OCI-LY1 (cell line): ENCODE results near the gene KLHDC9.

Experiments used
- H2AFZ ChIP-seq: fragments of 200-600 bp; sonication (generic), shearing (Covaris generic); 2 replicates; pipeline ENCODE4 v1.6.0; 2014; ENCODE audit warnings: antibody characterized with exemption, mild to moderate bottlenecking, low read length
- H3F3A ChIP-seq: fragments of 200-600 bp; sonication (generic), shearing (Covaris generic); 2 replicates; pipeline ENCODE4 v1.6.0; 2014; ENCODE audit warnings: mild to moderate bottlenecking, antibody characterized with exemption, low read length, moderate library complexity; ENCODE audit not compliant: insufficient read depth
- H3K27ac ChIP-seq: fragments of 200-600 bp; sonication (generic); 2 replicates; pipeline ENCODE4 v1.5.1; 2014; ENCODE audit warnings: low read length, mixed run types, mild to moderate bottlenecking, low read depth; ENCODE audit not compliant: poor library complexity, severe bottlenecking
- H3K27me3 ChIP-seq: fragments of 200-600 bp; sonication (generic); 2 replicates; pipeline ENCODE4 v1.6.0; 2014; ENCODE audit warnings: antibody characterized with exemption, mild to moderate bottlenecking, low read length, moderate library complexity; ENCODE audit not compliant: insufficient read depth
- H3K36me3 ChIP-seq: fragments of 200-600 bp; sonication (generic); 2 replicates; pipeline ENCODE4 v1.6.1; 2014; ENCODE audit warnings: mild to moderate bottlenecking, antibody characterized with exemption, low read length, moderate library complexity, mixed read lengths; ENCODE audit not compliant: insufficient read depth
- H3K4me1 ChIP-seq: fragments of 200-600 bp; sonication (generic); 2 replicates; pipeline ENCODE4 v1.5.1; 2014; ENCODE audit warnings: mild to moderate bottlenecking, low read length, moderate library complexity; ENCODE audit not compliant: insufficient read depth, severe bottlenecking
- H3K4me2 ChIP-seq: fragments of 200-600 bp; sonication (generic), shearing (Covaris generic); 2 replicates; pipeline ENCODE4 v1.6.1; 2014; ENCODE audit warnings: low read length
- H3K4me3 ChIP-seq: fragments of 200-600 bp; sonication (generic); 2 replicates; pipeline ENCODE4 v1.5.1; 2014; ENCODE audit warnings: low read length, low read depth, mild to moderate bottlenecking, mixed read lengths; ENCODE audit not compliant: poor library complexity, severe bottlenecking
- H3K79me2 ChIP-seq: fragments of 200-600 bp; shearing (Covaris generic); 2 replicates; pipeline ENCODE4 v1.6.1; 2016; ENCODE audit warnings: mixed run types, low read length, mixed read lengths; ENCODE audit not compliant: insufficient read depth
- H3K9ac ChIP-seq: fragments of 200-600 bp; sonication (generic), shearing (Covaris generic); 2 replicates; pipeline ENCODE4 v1.6.1; 2014; ENCODE audit warnings: mild to moderate bottlenecking, low read length, mixed read lengths
- H3K9me2 ChIP-seq: fragments of 200-600 bp; sonication (generic), shearing (Covaris generic); 2 replicates; pipeline ENCODE4 v1.6.1; 2014; ENCODE audit warnings: low read depth, mild to moderate bottlenecking, low read length, mixed read lengths
- H3K9me3 ChIP-seq: fragments of 200-600 bp; shearing (Covaris generic); 2 replicates; pipeline ENCODE4 v1.6.1; 2014; ENCODE audit warnings: low read length, mixed read lengths
- H4K20me1 ChIP-seq: fragments of 200-600 bp; sonication (generic), shearing (Covaris generic); 2 replicates; pipeline ENCODE4 v1.6.0; 2016; ENCODE audit warnings: mild to moderate bottlenecking, low read length; ENCODE audit not compliant: insufficient read depth
- CTCF ChIP-seq: fragments of 200-600 bp; sonication (generic), shearing (Covaris generic); IDR thresholded peaks from 2 replicates; pipeline ENCODE4 v1.5.1; 2017; ENCODE audit warnings: mild to moderate bottlenecking, antibody characterized with exemption, low read length, moderate library complexity, mixed read lengths
- EZH2 ChIP-seq: fragments of 200-600 bp; sonication (generic), shearing (Covaris generic); IDR thresholded peaks from 2 replicates; pipeline ENCODE4 v1.8.0; 2017; ENCODE audit warnings: borderline replicate concordance, mixed run types, mild to moderate bottlenecking, antibody characterized with exemption, low read length, moderate library complexity, mixed read lengths

KLHDC9 gene

GRCh38 chr1:161072751-161073449 lies 25.3 kb upstream of the KLHDC9 start:
- Histone ChIP-seq H3K4me1 (peaks cover 15% of the 10 kb centered on the region), H3K36me3 (no peaks in the 10 kb centered on the region), H3K9me3 (peaks cover 3% of the 10 kb centered on the region; the same call in 1 of the 2 replicates), H3K9ac (no peak overlapping the region), H3K4me2 (no peak overlapping the region), H3K79me2 (0 out of 2 replicates have a peak, but pooled peaks cover 13% of the 10 kb centered on the region), H3K27ac (no peak overlapping the region), H3K9me2 (no peaks in the 10 kb centered on the region), H3K4me3 (no peak overlapping the region), H3F3A (no peaks in the 10 kb centered on the region), H4K20me1 (no peaks in the 10 kb centered on the region), H2AFZ (no peak overlapping the region), H3K27me3 (no peaks in the 10 kb centered on the region; the same call in 1 of the 2 replicates)
- TF ChIP-seq CTCF = no peak
- no peak for TF ChIP-seq EZH2

DNA sequence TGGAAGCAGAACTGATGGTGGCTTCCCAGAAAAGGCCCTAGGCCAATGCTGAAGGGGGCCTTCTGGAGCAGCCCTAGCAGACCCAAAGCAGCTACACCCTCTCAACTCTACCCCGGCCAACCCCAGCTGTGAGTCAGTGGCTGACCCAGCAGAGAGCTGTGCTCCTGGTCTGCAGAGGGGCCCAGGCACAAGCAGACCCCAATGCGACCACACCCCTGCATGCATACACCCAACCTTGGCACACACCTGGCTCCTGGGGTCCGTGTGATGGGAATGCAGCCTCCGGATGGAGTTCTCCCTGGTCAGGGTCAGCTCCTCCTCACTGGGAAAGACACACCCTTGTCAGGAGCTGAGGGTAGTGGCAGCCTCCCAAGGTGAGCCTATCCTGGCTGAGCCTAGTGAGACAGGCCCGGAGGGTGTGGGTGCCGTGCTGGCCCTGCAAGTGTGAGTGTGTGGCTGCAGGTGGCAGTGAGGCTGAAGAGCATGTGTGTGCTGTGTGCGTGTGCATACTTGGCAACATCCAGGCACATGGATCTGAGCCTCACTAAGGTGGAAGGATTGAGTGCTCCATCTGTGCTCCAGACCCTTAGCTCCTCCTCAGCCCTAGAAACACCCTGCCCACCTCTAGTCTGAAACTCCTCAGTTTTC lies 24.6 kb upstream of the KLHDC9 start:
- H3K9me2 ChIP-seq = no peaks in the 10 kb centered on the region
- H3K9me3 ChIP-seq = peaks cover 3% of the 10 kb centered on the region; the same call in 1 of the 2 replicates
- TF ChIP-seq EZH2 (no peak), CTCF (peak; percentile 30; the same call in 1 of the 2 replicates)
- no peak overlapping the region for H3K27ac ChIP-seq
- no peaks in the 10 kb centered on the region; the same call in 1 of the 2 replicates for H3K27me3 ChIP-seq
- H3K4me3 ChIP-seq = no peak overlapping the region
- no peak overlapping the region for H3K4me2 ChIP-seq
- H3F3A ChIP-seq = no peaks in the 10 kb centered on the region
- H4K20me1 ChIP-seq = no peaks in the 10 kb centered on the region
- 0 out of 2 replicates have a peak, but pooled peaks cover 7% of the 10 kb centered on the region for H3K79me2 ChIP-seq
- no peak overlapping the region for H3K9ac ChIP-seq
- peaks cover 8% of the 10 kb centered on the region for H3K4me1 ChIP-seq
- H3K36me3 ChIP-seq = no peaks in the 10 kb centered on the region
- no peak overlapping the region for H2AFZ ChIP-seq

DNA sequence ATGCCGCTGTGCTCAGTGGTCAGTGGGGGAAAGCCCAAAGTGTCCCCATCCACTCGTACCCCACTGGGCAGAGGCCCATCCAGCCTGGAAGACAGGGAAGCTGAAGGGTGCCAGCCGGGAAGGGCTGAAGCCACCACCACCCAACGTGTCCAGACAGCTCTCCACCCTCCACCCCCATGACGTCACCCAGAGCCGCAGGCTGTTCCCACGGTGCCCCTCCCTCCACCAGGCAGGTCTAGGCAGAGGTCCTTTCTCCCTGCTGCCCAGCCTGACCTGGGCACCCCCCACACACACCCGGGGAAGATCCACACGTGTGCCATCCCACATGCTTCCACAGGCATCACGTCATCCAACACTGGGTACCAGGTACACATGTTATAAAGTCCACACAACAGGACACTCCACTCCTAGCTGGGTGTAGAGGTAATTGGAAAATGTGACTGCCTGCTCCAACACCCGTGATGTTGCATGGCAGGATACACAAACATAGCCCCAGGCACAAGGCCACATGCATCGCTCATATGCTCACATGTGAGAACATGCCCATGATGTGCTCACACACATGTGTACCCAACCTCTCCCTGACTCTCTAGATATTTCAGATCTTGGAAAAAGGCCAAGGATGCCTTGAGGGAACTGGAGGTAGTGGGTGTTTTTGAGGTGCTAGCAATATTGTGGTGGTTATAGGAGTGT lies 23.3 kb upstream of the KLHDC9 start:
- H3K9me2 ChIP-seq = no peaks in the 10 kb centered on the region
- H4K20me1 ChIP-seq = no peaks in the 10 kb centered on the region
- no peak overlapping the region for H3K9ac ChIP-seq
- H3K79me2 ChIP-seq = no peaks in the 10 kb centered on the region
- no peak overlapping the region for H3K4me3 ChIP-seq
- H3K4me2 ChIP-seq = no peak overlapping the region
- H3K4me1 ChIP-seq = peaks cover 5% of the 10 kb centered on the region
- no peak overlapping the region for H2AFZ ChIP-seq
- no peaks in the 10 kb centered on the region for H3F3A ChIP-seq
- TF ChIP-seq CTCF = no peak
- TF ChIP-seq EZH2 = no peak
- no peak overlapping the region for H3K27ac ChIP-seq
- H3K27me3 ChIP-seq = no peaks in the 10 kb centered on the region; the same call in 1 of the 2 replicates
- H3K36me3 ChIP-seq = no peaks in the 10 kb centered on the region
- peaks cover 3% of the 10 kb centered on the region; the same call in 1 of the 2 replicates for H3K9me3 ChIP-seq
